GM23338 (cell line): ENCODE data around the gene CRB2. TPM values are rescaled to one million over a fixed set of nuclear protein-coding genes. Genes with fewer than 3 reads are reported as not detected.

Source experiments
- ATAC-seq: fragments of 200-7000 bp; cut with Tn5 transposase; 3 replicates; pipeline ENCODE4 v1.9.1; 2020
- DNase-seq: peaks from one replicate; pipeline ENCODE4 v3.0.0-alpha.2; 2015; ENCODE audit warnings: low spot score
- H2AFZ ChIP-seq: fragments of 200-600 bp; sonication (generic); 2 replicates; pipeline ENCODE4 v1.8.0; 2016; ENCODE audit warnings: antibody characterized with exemption, mild to moderate bottlenecking, moderate library complexity
- H3F3A ChIP-seq: fragments of 200-600 bp; sonication (generic); replicated peaks from 2 replicates; pipeline ENCODE4 v1.8.0; 2017; ENCODE audit warnings: antibody characterized with exemption, mixed run types, low read depth
- H3K27ac ChIP-seq: fragments of 200-600 bp; sonication (generic); 2 replicates; pipeline ENCODE4 v1.6.1; 2016; ENCODE audit warnings: low read depth
- H3K27me3 ChIP-seq: fragments of 200-600 bp; sonication (generic); 2 replicates; pipeline ENCODE4 v1.8.0; 2016; ENCODE audit warnings: mild to moderate bottlenecking, mixed run types, moderate library complexity; ENCODE audit not compliant: insufficient read depth
- H3K36me3 ChIP-seq: fragments of 200-600 bp; sonication (generic); 2 replicates; pipeline ENCODE4 v1.8.0; 2016; ENCODE audit warnings: mild to moderate bottlenecking; ENCODE audit not compliant: insufficient read depth
- H3K4me1 ChIP-seq: fragments of 200-600 bp; sonication (generic); 2 replicates; pipeline ENCODE4 v1.8.0; 2016; ENCODE audit warnings: mild to moderate bottlenecking, moderate library complexity; ENCODE audit not compliant: insufficient read depth
- H3K4me2 ChIP-seq: fragments of 200-600 bp; sonication (generic); 2 replicates; pipeline ENCODE4 v1.7.1; 2017; ENCODE audit warnings: mixed run types
- H3K4me3 ChIP-seq: fragments of 200-600 bp; sonication (generic); 2 replicates; pipeline ENCODE4 v1.6.1; 2016; ENCODE audit warnings: mixed run types
- H3K79me2 ChIP-seq: fragments of 200-600 bp; sonication (generic); replicated peaks from 2 replicates; pipeline ENCODE4 v1.8.0; 2017; ENCODE audit warnings: mild to moderate bottlenecking; ENCODE audit not compliant: insufficient read depth
- H3K9me2 ChIP-seq: fragments of 200-600 bp; sonication (generic); 2 replicates; pipeline ENCODE4 v1.8.0; 2017; ENCODE audit not compliant: insufficient read depth
- H4K20me1 ChIP-seq: fragments of 200-600 bp; sonication (generic); replicated peaks from 2 replicates; pipeline ENCODE4 v1.8.0; 2017; ENCODE audit warnings: mild to moderate bottlenecking; ENCODE audit not compliant: insufficient read depth
- H3K27ac Mint-ChIP-seq: 2 replicates; pipeline ENCODE4 v1.8.0; 2020; ENCODE audit warnings: inconsistent platforms, mild to moderate bottlenecking, moderate library complexity, mixed read lengths
- H3K27me3 Mint-ChIP-seq: 3 replicates; pipeline ENCODE4 v1.8.0; 2022; ENCODE audit warnings: low read depth, mild to moderate bottlenecking, moderate library complexity, mixed read lengths, inconsistent platforms; ENCODE audit not compliant: insufficient read depth, poor library complexity
- H3K36me3 Mint-ChIP-seq: 3 replicates; pipeline ENCODE4 v1.8.0; 2021; ENCODE audit warnings: low read depth, mild to moderate bottlenecking, inconsistent platforms, moderate library complexity, mixed read lengths
- H3K4me1 Mint-ChIP-seq: 3 replicates; pipeline ENCODE4 v1.8.0; 2020; ENCODE audit warnings: mild to moderate bottlenecking, inconsistent platforms, mixed read lengths
- H3K4me3 Mint-ChIP-seq: 3 replicates; pipeline ENCODE4 v1.8.0; 2021; ENCODE audit warnings: moderate library complexity, mild to moderate bottlenecking, inconsistent platforms, mixed read lengths
- H3K9me3 Mint-ChIP-seq: 3 replicates; pipeline ENCODE4 v1.8.0; 2020; ENCODE audit warnings: moderate library complexity, mild to moderate bottlenecking, inconsistent platforms, mixed read lengths
- CREB1 ChIP-seq: fragments of 250-450 bp; sonication (Bioruptor Pico); IDR thresholded peaks from 2 replicates; pipeline ENCODE4 v1.5.0; 2020; ENCODE audit warnings: low read depth, mild to moderate bottlenecking, moderate library complexity
- ETS1 ChIP-seq: IDR thresholded peaks from 2 replicates; pipeline ENCODE4 v1.6.1; 2016; ENCODE audit warnings: antibody characterized with exemption
- EZH2 ChIP-seq: fragments of 200-600 bp; sonication (generic); IDR thresholded peaks from one replicate; pipeline ENCODE4 v1.8.0; 2017; ENCODE audit warnings: antibody characterized with exemption, mild to moderate bottlenecking, low read depth; ENCODE audit not compliant: unreplicated experiment
- EZH2phosphoT487 ChIP-seq: fragments of 200-600 bp; sonication (generic); IDR thresholded peaks from one replicate; pipeline ENCODE4 v1.8.1; 2018; ENCODE audit warnings: antibody characterized with exemption; ENCODE audit not compliant: unreplicated experiment
- NANOG ChIP-seq: IDR thresholded peaks from 2 replicates; pipeline ENCODE4 v1.6.1; 2016; ENCODE audit warnings: antibody characterized with exemption, borderline replicate concordance
- POLR2AphosphoS5 ChIP-seq: IDR thresholded peaks from 2 replicates; pipeline ENCODE4 v1.6.1; 2016; ENCODE audit warnings: antibody characterized with exemption, low read depth
- REST ChIP-seq: IDR thresholded peaks from one replicate; pipeline ENCODE4 v1.6.1; 2018; ENCODE audit warnings: antibody characterized with exemption; ENCODE audit not compliant: unreplicated experiment
- STAT1 ChIP-seq: IDR thresholded peaks from one replicate; pipeline ENCODE4 v1.6.1; 2016; ENCODE audit warnings: antibody characterized with exemption; ENCODE audit not compliant: unreplicated experiment
- ZNF114 ChIP-seq: fragments of 250-450 bp; sonication (Bioruptor Pico); IDR thresholded peaks from 2 replicates; pipeline ENCODE4 v1.5.0; 2020; ENCODE audit warnings: mild to moderate bottlenecking, moderate library complexity
- ZNF462 ChIP-seq: fragments of 250-450 bp; sonication (Bioruptor Pico); IDR thresholded peaks from 2 replicates; pipeline ENCODE4 v1.5.0; 2020; ENCODE audit warnings: mild to moderate bottlenecking, moderate library complexity
- polyA plus RNA-seq: library from polyadenylated mRNA; unstranded; fragments of >200 nt; fragmentation: Nextera tagmentation; extraction: Ambion mirVana; gene quantifications from 2 replicates; pipeline ENCODE4 v1.2.1, GENCODE V29; 2016
- total RNA-seq: library from RNA; depleted of rRNA; stranded (reverse); fragments of >200 nt; shearing (Covaris generic); gene quantifications from 2 replicates; pipeline ENCODE4 v1.2.3, GENCODE V29; 2014

Gene CRB2
- total and polyA plus RNA-seq, 2 experiments from 2014 or later: 0.34 to 10.2 TPM

GRCh38 chr9:123309611-123310010, 46.4 kb upstream of the CRB2 start (continued):
- TF ChIP-seq REST (no peak), CREB1 (no peak), ZNF462 (no peak)

- Histone ChIP-seq H3K79me2 (no peaks in the 10 kb centered on the region), H3F3A (0 out of 2 replicates have a peak, but pooled peaks cover 2% of the 10 kb centered on the region), H3K4me3 (no peak overlapping the region), H3K9me2 (no peaks in the 10 kb centered on the region), H3K27ac (no peak overlapping the region), H2AFZ (no peak overlapping the region), H4K20me1 (no peaks in the 10 kb centered on the region), H3K4me1 (no peaks in the 10 kb centered on the region; the same call in 1 of the 2 replicates), H3K36me3 (no peaks in the 10 kb centered on the region), H3K4me2 (no peak overlapping the region), H3K27me3 (no peaks in the 10 kb centered on the region)
- Mint-ChIP-seq H3K36me3 (no peaks in the 10 kb centered on the region), H3K4me3 (no peak overlapping the region), H3K9me3 (no peaks in the 10 kb centered on the region; the same call in 2 of the 3 replicates), H3K27ac (no peak overlapping the region), H3K27me3 (peaks cover 3% of the 10 kb centered on the region), H3K4me1 (peaks cover 8% of the 10 kb centered on the region)
- ATAC-seq (no peak), DNase-seq (no peak)
- TF ChIP-seq ZNF114 (CRISPR knock-in tag): no peak
- TF ChIP-seq REST: no peak
- TF ChIP-seq NANOG: no peak
- no peak for TF ChIP-seq POLR2AphosphoS5
- TF ChIP-seq CREB1: no peak
- TF ChIP-seq EZH2: no peak
- no peak for TF ChIP-seq STAT1
- no peak for TF ChIP-seq EZH2phosphoT487
- no peak for TF ChIP-seq ETS1
Observed at GRCh38 chr9:123310551-123311249, 45.3 kb upstream of the CRB2 start.
